HCT116 (cell line): ENCODE results near the gene FXYD4. TPM values are rescaled to one million over a fixed set of nuclear protein-coding genes. Genes with fewer than 3 reads are reported as not detected.

ENCODE experiments used
- ATAC-seq: fragments of 200-7000 bp; cut with Tn5 transposase; 2 replicates; pipeline ENCODE4 v1.9.1; 2020; ENCODE audit warnings: mild to moderate bottlenecking, moderate library complexity
- BruUV-seq: library from RNA; stranded (reverse); fragments of 400-500 nt; replicated peaks from 2 replicates; lab custom pipeline; 2021; lab: Mats Ljungman, UMichigan
- CTCF ChIA-PET: fragments of 300-600 bp; sonication (Branson Sonifier 250); formaldehyde crosslinking; loops from one replicate; lab custom pipeline; 2021; ENCODE audit warnings: antibody characterized with exemption; lab: Charles Lee
- POLR2A ChIA-PET: fragments of 300-600, 350-600 bp; sonication (Branson Sonifier 250); formaldehyde crosslinking; loops from one replicate; lab custom pipeline; 2021; ENCODE audit warnings: antibody characterized with exemption; lab: Charles Lee
- RAD21 ChIA-PET, 2 experiments: fragments of 300-600 bp; sonication (Branson Sonifier 250); formaldehyde crosslinking; loops; one replicate each; lab custom pipeline; 2023; ENCODE audit warnings: low total read pairs in 2 of 2; ENCODE audit not compliant: uncharacterized antibody in 2 of 2, unreplicated experiment in 2 of 2, low non-redundant PET in 1 of 2; lab: Charles Lee
- DNase-seq: peaks from one replicate; pipeline ENCODE4 v3.0.0-alpha.2; 2010; ENCODE audit warnings: low read depth, low spot score
- H2AFZ ChIP-seq: fragments of 200-600 bp; shearing (Covaris generic), sonication (generic); 2 replicates; pipeline ENCODE4 v1.6.1; 2017; ENCODE audit warnings: low read depth, mixed run types, mixed read lengths, antibody characterized with exemption, low read length; ENCODE audit not compliant: poor library complexity, severe bottlenecking
- H3K27ac ChIP-seq: 2 replicates; pipeline ENCODE4 v1.5.1; 2012; ENCODE audit warnings: low read depth, low read length
- H3K27me3 ChIP-seq: fragments of 200-600 bp; sonication (generic); 2 replicates; pipeline ENCODE4 v1.6.1; 2016; ENCODE audit warnings: mixed run types, low read length, mixed read lengths; ENCODE audit not compliant: insufficient read depth
- H3K36me3 ChIP-seq, 2 experiments: fragments of 200-500 bp in 1 of 2; fragments of 200-600 bp in 1 of 2; sonication (Bioruptor generic) in 1 of 2; sonication (generic) in 1 of 2; 2 replicates each; pipeline versions ENCODE4 v1.5.1 to v1.6.1; 2014 to 2016; ENCODE audit warnings: low read length in 2 of 2, inconsistent platforms in 1 of 2, mixed read lengths in 1 of 2, mixed run types in 1 of 2; ENCODE audit not compliant: insufficient read depth in 2 of 2, control insufficient read depth in 1 of 2
- H3K4me1 ChIP-seq, 2 experiments: fragments of 200-600 bp in 1 of 2; sonication (generic) in 1 of 2; 2 replicates each; pipeline versions ENCODE4 v1.5.1 to v1.6.1; 2012 to 2017; ENCODE audit warnings: low read length in 2 of 2, inconsistent platforms in 1 of 2, mild to moderate bottlenecking in 1 of 2, mixed read lengths in 1 of 2, mixed run types in 1 of 2, moderate library complexity in 1 of 2; ENCODE audit not compliant: insufficient read depth in 2 of 2, control insufficient read depth in 1 of 2
- H3K4me2 ChIP-seq: fragments of 200-600 bp; sonication (generic); 2 replicates; pipeline ENCODE4 v1.6.1; 2017; ENCODE audit warnings: mixed run types, low read length, mixed read lengths
- H3K4me3 ChIP-seq, 2 experiments: fragments of 200-600 bp in 1 of 2; sonication (generic) in 1 of 2; replicated peaks in 1 of 2; 2 replicates each; pipeline ENCODE4 v1.5.1; 2011 to 2016; ENCODE audit warnings: low read length in 2 of 2, control low read depth in 1 of 2, low read depth in 1 of 2, mild to moderate bottlenecking in 1 of 2, mixed read lengths in 1 of 2, mixed run types in 1 of 2
- H3K79me2 ChIP-seq: fragments of 200-600 bp; sonication (generic); 2 replicates; pipeline ENCODE4 v1.6.1; 2017; ENCODE audit warnings: mild to moderate bottlenecking, mixed run types, low read length, moderate library complexity, mixed read lengths; ENCODE audit not compliant: insufficient read depth
- H3K9ac ChIP-seq: fragments of 200-600 bp; sonication (generic); 2 replicates; pipeline ENCODE4 v1.6.1; 2016; ENCODE audit warnings: low read length, mixed read lengths
- H3K9me2 ChIP-seq: fragments of 200-600 bp; sonication (generic), shearing (Covaris generic); 2 replicates; pipeline ENCODE4 v1.6.1; 2017; ENCODE audit warnings: mixed run types, mild to moderate bottlenecking, moderate library complexity; ENCODE audit not compliant: insufficient read depth
- H3K9me3 ChIP-seq, 2 experiments: fragments of 200-500 bp in 1 of 2; fragments of 200-600 bp in 1 of 2; sonication (Bioruptor generic) in 1 of 2; sonication (generic) in 1 of 2; 2 replicates each; pipeline ENCODE4 v1.6.1; 2014 to 2017; ENCODE audit warnings: low read length in 2 of 2, mixed read lengths in 2 of 2, inconsistent platforms in 1 of 2, low read depth in 1 of 2, mild to moderate bottlenecking in 1 of 2, mixed run types in 1 of 2, moderate library complexity in 1 of 2; ENCODE audit not compliant: control insufficient read depth in 1 of 2, insufficient read depth in 1 of 2
- H4K20me1 ChIP-seq: fragments of 200-600 bp; sonication (generic), shearing (Covaris generic); 2 replicates; pipeline ENCODE4 v1.6.1; 2017; ENCODE audit warnings: mixed run types, mild to moderate bottlenecking, moderate library complexity; ENCODE audit not compliant: insufficient read depth
- ATF3 ChIP-seq: IDR thresholded peaks from 2 replicates; pipeline ENCODE4 v1.6.1; 2012
- CBX3 ChIP-seq: IDR thresholded peaks from 2 replicates; pipeline ENCODE4 v1.6.1; 2012; ENCODE audit warnings: low read depth
- CEBPB ChIP-seq: IDR thresholded peaks from 2 replicates; pipeline ENCODE4 v1.6.1; 2012; ENCODE audit warnings: low read depth
- EGR1 ChIP-seq: IDR thresholded peaks from 2 replicates; pipeline ENCODE4 v1.6.1; 2012; ENCODE audit warnings: low read depth
- FOSL1 ChIP-seq: IDR thresholded peaks from 2 replicates; pipeline ENCODE4 v1.6.1; 2012; ENCODE audit warnings: low read depth
- JUND ChIP-seq: IDR thresholded peaks from 2 replicates; pipeline ENCODE4 v1.6.1; 2012
- POLR2A ChIP-seq: IDR thresholded peaks from 2 replicates; pipeline ENCODE4 v1.7.0; 2011; ENCODE audit warnings: borderline replicate concordance; ENCODE audit not compliant: insufficient read depth, insufficient read length; ENCODE audit errors: extremely low read depth
- POLR2AphosphoS5 ChIP-seq: IDR thresholded peaks from 2 replicates; pipeline ENCODE4 v1.6.1; 2011; ENCODE audit warnings: mild to moderate bottlenecking, low read depth, low read length, moderate library complexity
- RAD21 ChIP-seq: IDR thresholded peaks from 2 replicates; pipeline ENCODE4 v1.6.1; 2012; ENCODE audit warnings: low read depth, mild to moderate bottlenecking
- REST ChIP-seq: IDR thresholded peaks from 2 replicates; pipeline ENCODE4 v1.6.1; 2012; ENCODE audit warnings: low read depth
- SIN3A ChIP-seq: IDR thresholded peaks from 2 replicates; pipeline ENCODE4 v1.6.1; 2012; ENCODE audit warnings: low read depth
- SP1 ChIP-seq: IDR thresholded peaks from 2 replicates; pipeline ENCODE4 v1.6.1; 2012; ENCODE audit warnings: low read depth
- SRF ChIP-seq: IDR thresholded peaks from 2 replicates; pipeline ENCODE4 v1.6.1; 2012; ENCODE audit warnings: low read depth
- TCF7L2 ChIP-seq: IDR thresholded peaks from 2 replicates; pipeline ENCODE4 v1.7.0; 2011; ENCODE audit warnings: borderline replicate concordance, inconsistent platforms; ENCODE audit not compliant: insufficient read depth, insufficient read length; ENCODE audit errors: extremely low read depth
- YY1 ChIP-seq: IDR thresholded peaks from 2 replicates; pipeline ENCODE4 v1.6.1; 2011; ENCODE audit warnings: low read length, low read depth, moderate library complexity, mild to moderate bottlenecking; ENCODE audit not compliant: insufficient replicate concordance; ENCODE audit errors: extremely low read depth
- ZFX ChIP-seq: fragments of 450-650 bp; IDR thresholded peaks from 2 replicates; pipeline ENCODE4 v1.6.1; 2017
- ZNF274 ChIP-seq: fragments of 200-500 bp; sonication (Bioruptor generic); IDR thresholded peaks from 2 replicates; pipeline ENCODE4 v1.6.1; 2014; ENCODE audit warnings: mild to moderate bottlenecking, low read depth, low read length, inconsistent platforms
- intact Hi-C: fragments of 100-400 bp; cut with micrococcal nuclease; formaldehyde crosslinking; loops from 2 replicates; pipeline ENCODE4 v1.10.0; 2022
- total RNA-seq: library from RNA; stranded (reverse); gene quantifications from one replicate; pipeline ENCODE4 v1.2.1, GENCODE V29; 2021; ENCODE audit not compliant: unreplicated experiment
- TF ChIP-seq, protein P1 (sequence below), 3 experiments: fragments of 200-600 bp in 1 of 3; sonication (generic) in 1 of 3; IDR thresholded peaks in 2 of 3; conservative IDR thresholded peaks in 1 of 3; 2 replicates each; pipeline ENCODE4 v1.5.1; 2012 to 2017; ENCODE audit warnings: low read depth in 2 of 3, low read length in 2 of 3, antibody characterized with exemption in 1 of 3, borderline replicate concordance in 1 of 3, control low read depth in 1 of 3, mild to moderate bottlenecking in 1 of 3, mixed read lengths in 1 of 3, mixed run types in 1 of 3, moderate library complexity in 1 of 3; ENCODE audit not compliant: insufficient read depth in 1 of 3
- TF ChIP-seq, protein P2 (sequence below): IDR thresholded peaks from 2 replicates; pipeline ENCODE4 v1.6.1; 2011; ENCODE audit warnings: mild to moderate bottlenecking, low read length, moderate library complexity; ENCODE audit not compliant: insufficient replicate concordance; ENCODE audit errors: extremely low read depth

Gene FXYD4
- total RNA-seq, 1 experiment from 2014 or later = 0.71 TPM

GRCh38 chr10:43386549-43386948 is 15.1 kb downstream of the FXYD4 start:
- ChIA-PET POLR2A (interaction anchor here (1.3 kb wide), 1 partner anchor 9 kb away, joined by 4 read pairs; no protein-coding TSS in a partner anchor), CTCF (no interaction called here), RAD21 (no interaction called here)
- H3K9me2 ChIP-seq = no peaks in the 10 kb centered on the region
- no peaks in the 10 kb centered on the region for H3K27me3 ChIP-seq
- no peak overlapping the region for H3K9ac ChIP-seq
- no peak overlapping the region for H2AFZ ChIP-seq
- peaks cover 40% of the 10 kb centered on the region; the same call in 1 of the 2 replicates for H4K20me1 ChIP-seq
- no peak overlapping the region for H3K4me2 ChIP-seq
- ATAC-seq = no peak
- TF ChIP-seq SIN3A (no peak), CEBPB (no peak), JUND (no peak), SP1 (no peak), EGR1 (no peak), FOSL1 (no peak), RAD21 (no peak), POLR2AphosphoS5 (no peak; the same call in 1 of the 2 replicates), CBX3 (no peak), POLR2A (no peak), SRF (no peak), YY1 (no peak), ZFX (no peak), ATF3 (no peak), ZNF274 (no peak), TCF7L2 (no peak), REST (no peak)
- TF ChIP-seq, protein P1, sequence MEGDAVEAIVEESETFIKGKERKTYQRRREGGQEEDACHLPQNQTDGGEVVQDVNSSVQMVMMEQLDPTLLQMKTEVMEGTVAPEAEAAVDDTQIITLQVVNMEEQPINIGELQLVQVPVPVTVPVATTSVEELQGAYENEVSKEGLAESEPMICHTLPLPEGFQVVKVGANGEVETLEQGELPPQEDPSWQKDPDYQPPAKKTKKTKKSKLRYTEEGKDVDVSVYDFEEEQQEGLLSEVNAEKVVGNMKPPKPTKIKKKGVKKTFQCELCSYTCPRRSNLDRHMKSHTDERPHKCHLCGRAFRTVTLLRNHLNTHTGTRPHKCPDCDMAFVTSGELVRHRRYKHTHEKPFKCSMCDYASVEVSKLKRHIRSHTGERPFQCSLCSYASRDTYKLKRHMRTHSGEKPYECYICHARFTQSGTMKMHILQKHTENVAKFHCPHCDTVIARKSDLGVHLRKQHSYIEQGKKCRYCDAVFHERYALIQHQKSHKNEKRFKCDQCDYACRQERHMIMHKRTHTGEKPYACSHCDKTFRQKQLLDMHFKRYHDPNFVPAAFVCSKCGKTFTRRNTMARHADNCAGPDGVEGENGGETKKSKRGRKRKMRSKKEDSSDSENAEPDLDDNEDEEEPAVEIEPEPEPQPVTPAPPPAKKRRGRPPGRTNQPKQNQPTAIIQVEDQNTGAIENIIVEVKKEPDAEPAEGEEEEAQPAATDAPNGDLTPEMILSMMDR (IDR thresholded peaks at IDR 0.05 in 2 of 3, conservative IDR thresholded peaks at IDR 0.05 in 1 of 3; ENCODE audit: borderline replicate concordance in 1 of 3, insufficient read depth in 1 of 3, low read depth in 2 of 3, low read length in 2 of 3) = no peak
- TF ChIP-seq, protein P2, sequence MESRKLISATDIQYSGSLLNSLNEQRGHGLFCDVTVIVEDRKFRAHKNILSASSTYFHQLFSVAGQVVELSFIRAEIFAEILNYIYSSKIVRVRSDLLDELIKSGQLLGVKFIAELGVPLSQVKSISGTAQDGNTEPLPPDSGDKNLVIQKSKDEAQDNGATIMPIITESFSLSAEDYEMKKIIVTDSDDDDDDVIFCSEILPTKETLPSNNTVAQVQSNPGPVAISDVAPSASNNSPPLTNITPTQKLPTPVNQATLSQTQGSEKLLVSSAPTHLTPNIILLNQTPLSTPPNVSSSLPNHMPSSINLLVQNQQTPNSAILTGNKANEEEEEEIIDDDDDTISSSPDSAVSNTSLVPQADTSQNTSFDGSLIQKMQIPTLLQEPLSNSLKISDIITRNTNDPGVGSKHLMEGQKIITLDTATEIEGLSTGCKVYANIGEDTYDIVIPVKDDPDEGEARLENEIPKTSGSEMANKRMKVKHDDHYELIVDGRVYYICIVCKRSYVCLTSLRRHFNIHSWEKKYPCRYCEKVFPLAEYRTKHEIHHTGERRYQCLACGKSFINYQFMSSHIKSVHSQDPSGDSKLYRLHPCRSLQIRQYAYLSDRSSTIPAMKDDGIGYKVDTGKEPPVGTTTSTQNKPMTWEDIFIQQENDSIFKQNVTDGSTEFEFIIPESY = no peak
- no peak overlapping the region for H3K27ac ChIP-seq
- no peaks in the 10 kb centered on the region for H3K4me1 ChIP-seq
- no peak overlapping the region for H3K4me3 ChIP-seq
- H3K79me2 ChIP-seq = peaks cover 56% of the 10 kb centered on the region
- intact Hi-C loops = no loop called here
- DNase-seq = no peak
- BruUV-seq = no TSS peak
- no peaks in the 10 kb centered on the region for H3K9me3 ChIP-seq
- peaks cover 50 to 56% of the 10 kb centered on the region in 2 experiments for H3K36me3 ChIP-seq
